IPS DF 19.7 (cell line): Measurements from ENCODE around the gene TMPRSS11E.
"Not testable (repeated sequence)": the region's sequence is repeated elsewhere in the genome, so short reads cannot be mapped to it uniquely, and the experiment has no call there.

Experiments used
- DNase-seq: peaks from one replicate; pipeline ENCODE4 v3.0.0-alpha.2; 2013; ENCODE audit warnings: low read depth, low spot score

TMPRSS11E gene

GRCh38 chr4:68462691-68463090, 15.4 kb downstream of the TMPRSS11E start:
- DNase-seq, result no peak

GRCh38 chr4:68463796-68464195, 16.5 kb downstream of the TMPRSS11E start:
- DNase-seq, result no peak

GRCh38 chr4:68465058-68465457, 17.8 kb downstream of the TMPRSS11E start:
- DNase-seq, result no peak

GRCh38 chr4:68466185-68466584, 18.9 kb downstream of the TMPRSS11E start:
- no peak for DNase-seq

- no peak for DNase-seq
Observed at GRCh38 chr4:68466751-68467150, 19.5 kb downstream of the TMPRSS11E start.

- DNase-seq, result no peak
Observed at GRCh38 chr4:68469482-68469881, 22.2 kb downstream of the TMPRSS11E start.

- DNase-seq, result no peak
Observed at GRCh38 chr4:68476191-68476590, 28.9 kb downstream of the TMPRSS11E start.

- DNase-seq, result no peak
Observed at GRCh38 chr4:68489338-68489737, 42.1 kb downstream of the TMPRSS11E start.

- no peak for DNase-seq
Observed at GRCh38 chr4:68490826-68491457, 43.7 kb downstream of the TMPRSS11E start.

- no peak for DNase-seq
Observed at GRCh38 chr4:68494688-68495087, 47.4 kb downstream of the TMPRSS11E start.

- DNase-seq, result peak; percentile 28
Observed at GRCh38 chr4:68498413-68499007, 51.2 kb downstream of the TMPRSS11E start.

- DNase-seq, result no peak
Observed at GRCh38 chr4:68499021-68499420, 51.8 kb downstream of the TMPRSS11E start.

GRCh38 chr4:68503462-68503861, 56.2 kb downstream of the TMPRSS11E start:
- not testable (repeated sequence) for DNase-seq

- not testable (repeated sequence) for DNase-seq
Observed at GRCh38 chr4:68504836-68505235, 57.6 kb downstream of the TMPRSS11E start.

GRCh38 chr4:68505452-68505851, 58.2 kb downstream of the TMPRSS11E start:
- not testable (repeated sequence) for DNase-seq

- DNase-seq, result no peak
Observed at GRCh38 chr4:68518889-68519288, 71.6 kb downstream of the TMPRSS11E start.

GRCh38 chr4:68520985-68521384, 73.7 kb downstream of the TMPRSS11E start:
- no peak for DNase-seq

GRCh38 chr4:68522232-68522631, 75.0 kb downstream of the TMPRSS11E start:
- DNase-seq, result not testable (repeated sequence)

GRCh38 chr4:68535974-68536373, 88.7 kb downstream of the TMPRSS11E start:
- DNase-seq, result no peak

- DNase-seq, result no peak
Observed at GRCh38 chr4:68536375-68536774, 89.1 kb downstream of the TMPRSS11E start.

- DNase-seq, result not testable (repeated sequence)
Observed at GRCh38 chr4:68542742-68543141, 95.5 kb downstream of the TMPRSS11E start.
